Fibroblast of pulmonary artery (primary cell): Measurements from ENCODE around the gene PP2D1.

Experiments
- DNase-seq: peaks from one replicate; pipeline ENCODE4 v3.0.0-alpha.2; 2010; ENCODE audit warnings: low read depth
- H3K4me3 ChIP-seq: replicated peaks from 2 replicates; pipeline ENCODE4 v1.5.1; 2011; ENCODE audit warnings: low read depth, mild to moderate bottlenecking, control low read depth, low read length, moderate library complexity
- CTCF ChIP-seq: IDR thresholded peaks from 2 replicates; pipeline ENCODE4 v1.5.1; 2011; ENCODE audit warnings: mild to moderate bottlenecking, control low read depth, low read length, inconsistent platforms; ENCODE audit errors: missing control alignments

The PP2D1 gene

DNA sequence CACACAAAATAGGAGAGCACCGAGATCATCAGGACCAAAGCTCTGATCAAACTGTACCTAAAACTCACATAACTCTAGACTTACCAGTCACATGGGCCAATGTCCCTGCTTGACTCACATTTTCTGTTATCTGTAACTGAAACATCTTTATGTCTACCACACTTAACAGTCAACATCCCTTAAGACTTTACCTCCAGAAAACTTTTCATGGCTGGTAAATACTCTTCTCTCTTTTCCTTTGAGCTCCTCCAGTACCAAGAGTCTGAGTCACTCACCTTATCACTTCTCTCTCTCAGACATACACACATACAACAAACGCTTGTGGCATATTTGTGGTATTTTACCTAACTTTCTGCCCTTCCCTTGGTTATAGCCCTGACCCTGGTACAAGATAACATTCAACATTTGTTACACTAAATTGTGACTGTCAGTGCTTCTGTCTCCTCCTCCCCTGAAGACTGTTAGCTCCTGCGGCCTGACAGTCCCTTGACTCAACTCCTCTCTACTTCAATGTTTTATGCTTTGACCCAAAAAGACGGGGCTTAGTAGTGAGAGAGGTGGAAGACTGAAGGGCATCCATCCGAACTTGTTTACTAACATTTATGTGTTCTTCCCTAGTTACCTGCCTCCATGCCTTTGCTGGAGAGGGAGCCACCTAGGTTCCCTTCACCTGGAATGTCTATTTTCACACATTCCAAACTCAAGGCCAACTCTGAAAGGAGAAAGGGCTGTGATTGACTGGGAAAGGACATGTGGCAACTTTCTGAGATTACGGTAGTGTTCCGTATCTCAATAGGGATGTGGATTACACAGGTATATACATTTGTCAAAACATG, 74.4 kb downstream of the PP2D1 start:
- no peak overlapping the region for H3K4me3 ChIP-seq
- DNase-seq = peak; percentile 51
- TF ChIP-seq CTCF = no peak
